Dermis lymphatic vessel endothelial cell (primary cell): ENCODE measurements around the gene ART1. TPM values are rescaled to one million over a fixed set of nuclear protein-coding genes. Genes with fewer than 3 reads are reported as not detected.

Experiments used
- total RNA-seq: library from RNA; depleted of rRNA; stranded (reverse); fragments of >200 nt; gene quantifications from 2 replicates; pipeline ENCODE4 v1.2.1, GENCODE V29; 2014

ART1 gene
- not detected in 2 replicates for total RNA-seq

DNA sequence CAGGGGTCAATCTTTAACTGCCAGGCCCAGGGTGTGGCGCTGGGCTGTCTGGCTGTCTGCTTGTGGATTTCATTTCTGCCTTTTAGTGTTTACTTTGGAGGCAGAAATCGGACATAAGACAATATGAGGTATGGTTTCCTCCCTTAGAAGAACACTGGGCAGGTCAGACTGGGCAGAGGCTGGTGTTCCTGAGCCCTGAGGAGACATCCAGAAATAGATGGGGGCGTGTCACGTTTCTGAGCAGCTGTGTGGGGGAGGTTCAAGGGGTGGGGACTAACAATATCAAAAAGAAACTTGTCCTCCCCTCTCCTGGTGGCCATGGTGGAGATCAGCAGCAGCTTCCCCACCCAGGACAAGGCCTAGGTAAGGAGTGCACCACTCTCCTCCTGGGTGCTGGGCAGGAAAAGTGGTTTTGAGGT lies at the start of gene ART1:
ART1 (plus strand) TSS at position 312 of the 419 bp plus-strand sequence. CDS start 14,086 bp downstream, outside the sequence.

GRCh38 chr11:3641701-3642070 lies 3.2 kb upstream of the ART1 start, which contains the start of gene ART5:
TSS of gene ART5 (minus strand) at chr11:3641992. CDS start at chr11:3641862, 130 bp downstream.

DNA sequence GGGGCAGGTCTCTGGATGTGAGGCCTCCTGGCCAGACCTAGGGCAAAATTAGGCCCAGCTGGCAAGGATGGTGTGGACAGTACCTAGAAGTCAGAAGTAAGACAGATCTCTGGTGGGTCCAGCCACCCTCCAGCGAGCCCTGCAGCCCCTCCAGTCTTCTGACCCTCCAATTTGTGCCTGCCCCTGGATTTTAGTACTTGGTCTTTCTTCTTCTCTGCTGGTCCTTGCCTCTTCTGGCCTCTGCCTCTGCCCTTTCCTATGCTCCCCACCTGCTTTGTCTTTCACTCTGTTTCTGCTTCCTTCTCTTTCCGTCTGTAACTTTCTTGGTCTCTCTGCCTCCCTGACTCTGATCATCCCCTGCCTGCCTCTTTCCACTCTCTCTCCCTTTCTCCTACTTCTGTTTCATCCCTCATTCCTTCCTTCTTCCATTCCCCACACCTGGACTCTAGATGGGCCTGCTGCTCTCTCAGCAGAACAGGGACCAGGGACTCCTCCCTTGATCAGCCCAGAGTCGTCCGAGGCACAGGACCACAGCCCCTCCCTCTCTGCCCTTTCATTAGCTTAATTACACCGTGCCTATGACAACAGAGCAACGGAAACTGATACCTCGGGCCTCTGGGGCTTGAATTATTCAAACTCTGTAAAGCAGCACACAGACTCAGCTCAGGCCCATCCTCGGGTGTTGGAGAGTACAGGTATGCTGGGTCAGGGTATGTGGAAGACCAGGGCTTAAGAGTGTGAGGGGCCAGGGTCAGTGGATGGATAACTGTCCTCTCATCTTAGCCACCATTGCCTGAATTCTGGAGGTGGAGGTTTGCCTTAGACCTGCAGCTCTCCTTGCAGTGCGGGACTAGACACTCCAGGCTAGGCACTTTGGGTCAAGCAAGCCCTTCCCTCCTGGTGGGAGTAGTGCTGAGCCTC lies 26.7 kb downstream of the ART1 start, which contains the start of gene CHRNA10:
CHRNA10 (minus strand) TSS at position 51 of the 921 bp plus-strand sequence. CDS start 72 bp downstream, outside the sequence.

Other genes starting within 250 kb of the ART1 start
- not detected in 2 replicates for gene ART5, start 3.1 kb upstream of the ART1 start, total RNA-seq
- 0.33 and 0.43 TPM in 2 replicates for gene CHRNA10, start 26.3 kb downstream of the ART1 start, total RNA-seq
- 66.1 and 77.8 TPM in 2 replicates for gene NUP98, start 152.4 kb downstream of the ART1 start, total RNA-seq
- 8.1 and 11.6 TPM in 2 replicates for gene PGAP2, start 163.4 kb downstream of the ART1 start, total RNA-seq
- 7.6 and 9.4 TPM in 2 replicates for gene RHOG, start 195.8 kb downstream of the ART1 start, total RNA-seq
- 27.5 and 37.1 TPM in 2 replicates for gene STIM1, start 210.5 kb downstream of the ART1 start, total RNA-seq